Measurements from ENCODE around the gene SSMEM1. TPM values are rescaled to one million over a fixed set of nuclear protein-coding genes. Genes with fewer than 3 reads are reported as not detected.

SSMEM1 gene
- total RNA-seq, 6 donors from 2014 or later, result not detected

DNA sequence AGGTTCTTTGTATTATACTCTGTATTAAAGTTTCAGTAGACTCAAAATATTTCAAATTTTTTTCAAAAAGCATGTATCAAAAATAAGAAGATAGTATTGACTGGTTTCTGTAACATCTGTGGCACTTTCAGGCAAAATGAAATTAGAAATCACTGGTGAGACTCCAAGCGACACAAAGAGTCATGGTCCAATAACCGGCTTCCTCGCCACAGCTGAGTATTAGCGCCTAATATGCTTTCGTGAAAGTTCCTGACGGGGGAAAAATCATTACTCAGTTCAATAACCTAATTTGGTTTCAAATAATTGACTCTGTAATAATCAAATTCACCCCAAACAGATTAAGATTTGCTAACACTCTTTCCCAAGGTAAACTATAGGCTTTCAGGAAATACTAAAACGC is 15.9 kb upstream of the SSMEM1 start:
- TF ChIP-seq, protein P1, sequence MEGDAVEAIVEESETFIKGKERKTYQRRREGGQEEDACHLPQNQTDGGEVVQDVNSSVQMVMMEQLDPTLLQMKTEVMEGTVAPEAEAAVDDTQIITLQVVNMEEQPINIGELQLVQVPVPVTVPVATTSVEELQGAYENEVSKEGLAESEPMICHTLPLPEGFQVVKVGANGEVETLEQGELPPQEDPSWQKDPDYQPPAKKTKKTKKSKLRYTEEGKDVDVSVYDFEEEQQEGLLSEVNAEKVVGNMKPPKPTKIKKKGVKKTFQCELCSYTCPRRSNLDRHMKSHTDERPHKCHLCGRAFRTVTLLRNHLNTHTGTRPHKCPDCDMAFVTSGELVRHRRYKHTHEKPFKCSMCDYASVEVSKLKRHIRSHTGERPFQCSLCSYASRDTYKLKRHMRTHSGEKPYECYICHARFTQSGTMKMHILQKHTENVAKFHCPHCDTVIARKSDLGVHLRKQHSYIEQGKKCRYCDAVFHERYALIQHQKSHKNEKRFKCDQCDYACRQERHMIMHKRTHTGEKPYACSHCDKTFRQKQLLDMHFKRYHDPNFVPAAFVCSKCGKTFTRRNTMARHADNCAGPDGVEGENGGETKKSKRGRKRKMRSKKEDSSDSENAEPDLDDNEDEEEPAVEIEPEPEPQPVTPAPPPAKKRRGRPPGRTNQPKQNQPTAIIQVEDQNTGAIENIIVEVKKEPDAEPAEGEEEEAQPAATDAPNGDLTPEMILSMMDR (IDR thresholded peaks at IDR 0.05), result no peak
- TF ChIP-seq EP300 (IDR thresholded peaks at IDR 0.05) (no peak), POLR2A (IDR thresholded peaks at IDR 0.05) (no peak), POLR2AphosphoS5 (IDR thresholded peaks at IDR 0.05) (no peak)
- WGBS, 2 donors, result 95 to 97% methylated on average over 7 of the region's 7 CpGs
- ATAC-seq (ENCODE audit: low FRiP score in 2 of 2), result no peak

DNA sequence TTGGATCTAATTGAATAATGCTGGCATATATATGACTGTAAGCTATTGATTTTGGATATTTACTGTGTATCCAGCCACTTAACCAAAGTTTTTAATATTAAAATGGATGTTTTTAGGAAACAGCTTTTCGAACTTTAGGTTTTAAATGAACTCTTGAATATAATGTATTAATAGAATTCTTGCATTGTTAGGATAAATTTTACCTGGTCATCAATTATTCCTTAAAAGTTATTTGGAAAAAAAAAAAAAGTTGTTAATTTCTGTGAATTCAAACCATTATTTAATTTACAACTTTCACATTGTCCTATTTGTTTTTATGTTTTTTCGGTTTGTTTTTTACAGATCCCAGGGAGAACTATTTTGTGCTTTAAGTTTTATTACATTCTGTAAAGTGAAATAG is 12.3 kb upstream of the SSMEM1 start:
- TF ChIP-seq POLR2A (IDR thresholded peaks at IDR 0.05) (no peak), POLR2AphosphoS5 (IDR thresholded peaks at IDR 0.05) (no peak)
- Histone ChIP-seq H3K4me1 (no peaks in the 10 kb centered on the region), H3K36me3 (peaks cover 3 to 77% (median 15%) of the 10 kb centered on the region in 4 donors), H3K27me3 (no peaks in the 10 kb centered on the region), H3K27ac (no peak overlapping the region), H3K9me3 (no peaks in the 10 kb centered on the region), H3K4me3 (no peak overlapping the region)
- ATAC-seq (ENCODE audit: low FRiP score in 2 of 2), result no peak
- no peak for DNase-seq
- WGBS, 2 donors, result 98 to 99% methylated on average over 2 of the region's 2 CpGs

More for the DNA sequence above, 15.9 kb upstream of the SSMEM1 start:
- Histone ChIP-seq H3K9me3 (no peaks in the 10 kb centered on the region), H3K4me3 (no peak overlapping the region), H3K36me3 (peaks cover 3 to 62% (median 8%) of the 10 kb centered on the region in 4 donors), H3K4me1 (no peaks in the 10 kb centered on the region), H3K27me3 (no peaks in the 10 kb centered on the region), H3K27ac (no peak overlapping the region)
- DNase-seq, result no peak

DNA sequence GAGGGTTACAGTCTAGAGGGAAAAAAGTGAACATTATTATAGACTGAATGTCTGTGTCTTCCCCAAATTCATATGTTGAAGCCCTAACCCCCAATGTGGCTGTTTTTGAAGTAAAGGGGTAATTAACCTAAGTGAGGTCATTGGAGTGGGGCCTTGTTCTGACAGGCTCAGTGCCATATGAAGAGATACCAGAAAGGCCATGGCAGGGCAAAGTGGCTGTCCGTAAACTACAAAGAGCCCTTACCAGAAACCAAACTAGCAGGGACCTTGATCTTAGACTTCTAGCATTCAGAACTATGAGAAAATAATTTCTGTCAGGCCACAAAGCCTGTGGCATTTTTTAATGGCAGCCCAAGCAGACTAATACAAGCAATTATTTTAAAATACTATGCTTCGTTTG is 11.2 kb upstream of the SSMEM1 start:
- ATAC-seq (ENCODE audit: low FRiP score in 2 of 2), result no peak
- Histone ChIP-seq H3K36me3 (peaks cover 3 to 75% (median 18%) of the 10 kb centered on the region in 4 donors), H3K27ac (no peak overlapping the region), H3K27me3 (no peaks in the 10 kb centered on the region), H3K4me1 (no peaks in the 10 kb centered on the region), H3K9me3 (no peaks in the 10 kb centered on the region), H3K4me3 (no peak overlapping the region)
- TF ChIP-seq POLR2A (IDR thresholded peaks at IDR 0.05) (no peak), POLR2AphosphoS5 (IDR thresholded peaks at IDR 0.05) (no peak), EP300 (IDR thresholded peaks at IDR 0.05) (no peak)
- TF ChIP-seq, protein P1 (IDR thresholded peaks at IDR 0.05), result no peak
- DNase-seq, result no peak
- 70 to 95% methylated on average over 2 of the region's 2 CpGs for WGBS, 2 donors

DNA sequence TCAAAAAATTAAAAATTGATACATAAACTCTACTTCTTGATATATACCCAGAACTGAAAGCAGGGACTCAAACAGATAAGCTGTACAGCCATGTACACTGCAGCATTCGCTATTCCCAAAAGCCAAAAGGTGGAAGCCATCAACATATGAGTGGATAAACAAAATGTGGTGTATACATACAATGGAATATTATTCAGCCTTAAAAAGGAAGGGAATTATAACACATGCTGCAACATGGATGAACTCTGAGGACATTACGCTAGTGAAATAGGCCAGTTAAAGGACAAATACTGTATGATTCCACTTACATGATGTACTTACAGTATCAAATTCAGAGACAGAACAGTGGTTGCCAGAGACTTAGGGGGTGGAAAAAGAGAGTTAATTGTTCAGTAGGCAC is 10.6 kb upstream of the SSMEM1 start:
- no peaks in the 10 kb centered on the region for H3K27me3 ChIP-seq
- H3K4me1 ChIP-seq, result no peaks in the 10 kb centered on the region
- no peak for DNase-seq
- H3K27ac ChIP-seq, result no peak overlapping the region
- H3K4me3 ChIP-seq, result no peak overlapping the region
- H3K36me3 ChIP-seq, result peaks cover 8 to 75% (median 21%) of the 10 kb centered on the region in 4 donors
- 50 to 71% methylated on average over 2 of the region's 2 CpGs for WGBS, 2 donors
- ATAC-seq (ENCODE audit: low FRiP score in 2 of 2), result no peak
- H3K9me3 ChIP-seq, result no peaks in the 10 kb centered on the region
- TF ChIP-seq POLR2A (IDR thresholded peaks at IDR 0.05) (no peak), EP300 (IDR thresholded peaks at IDR 0.05) (no peak), POLR2AphosphoS5 (IDR thresholded peaks at IDR 0.05) (no peak)
- TF ChIP-seq, protein P1 (IDR thresholded peaks at IDR 0.05), result no peak

DNA sequence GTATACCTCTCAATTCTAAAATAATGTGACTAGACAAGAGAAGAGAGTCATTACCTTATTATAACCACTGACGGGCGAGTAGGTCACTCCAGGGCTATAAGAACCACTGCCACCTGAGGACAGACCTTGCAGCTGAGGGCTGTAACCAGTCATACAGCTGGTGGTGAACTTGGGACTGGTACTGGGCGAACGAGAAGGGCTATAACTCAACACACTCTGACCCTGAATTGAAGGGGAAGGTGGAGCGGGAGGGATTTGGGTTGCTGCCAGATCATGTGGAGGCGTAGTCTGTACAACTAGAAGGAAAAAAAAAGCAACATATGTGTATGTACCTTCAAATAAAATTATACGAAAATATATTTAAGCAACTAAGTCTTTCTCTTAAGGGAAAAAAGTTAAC is 5.9 kb upstream of the SSMEM1 start:
- TF ChIP-seq POLR2A (IDR thresholded peaks at IDR 0.05) (no peak), POLR2AphosphoS5 (IDR thresholded peaks at IDR 0.05) (no peak), EP300 (IDR thresholded peaks at IDR 0.05) (no peak)
- TF ChIP-seq, protein P1 (IDR thresholded peaks at IDR 0.05), result no peak
- DNase-seq, result no peak
- Histone ChIP-seq H3K27me3 (no peaks in the 10 kb centered on the region), H3K9me3 (no peaks in the 10 kb centered on the region), H3K36me3 (peaks cover 7 to 64% (median 22%) of the 10 kb centered on the region in 4 donors), H3K27ac (no peak overlapping the region), H3K4me3 (no peak overlapping the region), H3K4me1 (peaks cover 5 to 14% (median 10%) of the 10 kb centered on the region in 4 donors)
- 86 to 88% methylated on average over 7 of the region's 7 CpGs for WGBS, 2 donors
- no peak for ATAC-seq (ENCODE audit: low FRiP score in 2 of 2)
